IPS-18c (cell line): ENCODE data around the gene TRIM44.

ENCODE experiments used
- H3K4me3 ChIP-seq: 2 replicates; pipeline ENCODE4 v1.7.0; 2013; ENCODE audit warnings: low read depth, mild to moderate bottlenecking, low read length, moderate library complexity; ENCODE audit not compliant: insufficient read depth
- H3K9me3 ChIP-seq: one replicate; pipeline ENCODE4 v1.6.1; 2013; ENCODE audit warnings: mild to moderate bottlenecking, low read length, moderate library complexity; ENCODE audit not compliant: control insufficient read depth, insufficient read depth

The TRIM44 gene

DNA sequence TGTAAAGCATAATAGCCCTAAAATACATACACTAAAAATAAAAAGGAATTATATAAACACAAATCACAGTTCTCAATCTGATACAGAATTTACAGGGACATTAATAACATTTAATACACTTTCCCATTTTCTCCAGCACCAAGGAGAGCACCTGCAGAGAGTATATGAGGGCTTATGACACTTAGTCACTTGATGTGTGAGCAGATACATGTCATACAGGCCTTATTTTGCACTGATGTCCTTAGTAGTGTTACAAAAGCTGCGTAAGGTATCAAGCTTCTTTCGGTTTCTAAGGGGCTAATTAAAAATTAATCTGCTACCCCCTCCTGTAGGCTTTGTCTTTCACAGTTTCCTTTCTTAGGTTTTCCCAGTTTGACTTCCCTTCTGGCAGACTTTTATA lies 61.3 kb downstream of the TRIM44 start:
- Histone ChIP-seq H3K4me3 (no peak overlapping the region), H3K9me3 (no peaks in the 10 kb centered on the region)

DNA sequence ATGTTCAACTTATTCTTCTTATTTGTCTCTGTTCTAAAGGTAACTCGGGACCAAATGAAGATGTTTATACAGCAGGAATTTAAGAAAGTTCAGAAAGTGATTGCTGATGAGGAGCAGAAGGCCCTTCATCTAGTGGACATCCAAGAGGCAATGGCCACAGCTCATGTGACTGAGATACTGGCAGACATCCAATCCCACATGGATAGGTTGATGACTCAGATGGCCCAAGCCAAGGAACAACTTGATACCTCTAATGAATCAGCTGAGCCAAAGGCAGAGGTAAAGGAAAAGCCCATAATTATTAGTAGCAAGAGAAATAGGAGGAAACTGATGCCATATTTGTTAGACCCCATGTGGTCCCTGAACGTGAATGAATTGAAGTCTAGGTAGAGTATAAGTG lies 63.3 kb downstream of the TRIM44 start:
- Histone ChIP-seq H3K4me3 (no peak overlapping the region), H3K9me3 (no peaks in the 10 kb centered on the region)

DNA sequence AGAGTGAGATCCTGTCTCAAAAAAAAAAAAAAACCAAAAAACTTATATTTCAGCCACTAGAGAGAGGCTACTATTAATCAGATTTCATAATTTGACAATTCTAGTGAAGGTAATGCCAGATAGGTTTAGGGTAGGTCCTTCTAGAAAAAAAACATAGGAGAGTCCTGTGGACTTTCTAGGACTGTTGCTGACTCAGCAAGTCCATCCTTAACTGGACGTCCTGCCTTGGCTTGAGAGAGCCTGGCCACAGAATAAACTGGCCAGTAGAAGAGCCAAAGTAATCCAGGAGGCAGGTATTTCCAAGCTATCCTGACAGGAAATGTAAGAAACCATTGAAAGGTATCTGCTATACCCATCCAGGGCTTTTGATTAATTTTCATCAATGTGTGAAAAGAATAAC lies 64.6 kb downstream of the TRIM44 start:
- no peak overlapping the region for H3K4me3 ChIP-seq
- H3K9me3 ChIP-seq: no peaks in the 10 kb centered on the region

DNA sequence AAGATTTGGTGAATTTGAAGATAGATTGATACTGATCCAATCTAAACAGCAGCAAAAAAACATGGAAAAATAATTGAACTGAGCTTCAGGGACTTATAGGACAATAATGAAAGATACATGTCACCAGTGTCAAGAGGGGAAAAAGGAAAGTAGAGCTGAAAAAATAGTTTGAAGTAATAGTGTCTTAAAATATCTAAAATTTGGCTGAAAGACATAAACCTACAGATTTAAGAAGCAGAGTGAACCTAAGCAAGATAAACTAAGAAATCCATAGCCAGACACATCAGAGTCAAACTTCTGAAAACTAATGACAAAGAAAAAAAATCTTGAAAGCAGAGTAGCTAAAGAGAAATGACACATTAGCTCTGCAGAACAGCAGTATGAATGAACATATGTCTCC lies 67.7 kb downstream of the TRIM44 start:
- H3K4me3 ChIP-seq: no peak overlapping the region
- H3K9me3 ChIP-seq: no peaks in the 10 kb centered on the region

DNA sequence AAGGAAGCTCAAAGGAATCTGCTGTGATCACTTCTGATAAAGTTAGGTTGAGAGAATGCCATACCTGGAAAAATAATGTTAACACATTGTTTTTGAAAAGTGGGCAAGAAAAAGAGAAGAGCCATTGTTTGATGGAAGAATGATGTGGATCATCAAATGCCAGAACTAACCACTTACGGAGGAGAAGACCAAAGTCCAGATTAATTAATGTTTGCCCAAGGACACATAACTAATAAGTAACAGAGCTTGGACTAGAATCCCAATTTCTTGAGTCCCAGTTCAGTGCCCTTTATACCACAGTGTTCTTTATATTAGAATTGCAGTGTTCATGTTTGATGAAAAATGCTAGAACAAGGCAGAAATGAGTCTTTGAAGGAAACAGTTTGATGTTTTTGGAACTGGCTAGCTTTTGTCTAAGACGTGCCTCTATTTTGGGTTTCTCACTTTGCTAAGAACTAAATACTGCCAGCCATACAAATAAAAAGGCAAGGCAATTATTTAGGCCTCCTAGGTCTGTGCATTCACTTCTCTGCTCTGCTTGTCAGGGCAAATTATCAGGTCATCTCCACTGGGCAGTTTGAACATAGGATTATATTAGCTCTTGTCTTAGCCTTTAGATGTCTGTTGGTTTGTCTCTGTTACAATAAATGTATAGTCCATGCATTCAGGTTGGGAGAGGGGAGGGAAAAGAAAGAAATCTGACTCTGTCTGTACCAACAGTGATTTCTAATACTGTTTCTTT lies 72.3 kb downstream of the TRIM44 start:
- no peak overlapping the region for H3K4me3 ChIP-seq
- H3K9me3 ChIP-seq: no peaks in the 10 kb centered on the region

DNA sequence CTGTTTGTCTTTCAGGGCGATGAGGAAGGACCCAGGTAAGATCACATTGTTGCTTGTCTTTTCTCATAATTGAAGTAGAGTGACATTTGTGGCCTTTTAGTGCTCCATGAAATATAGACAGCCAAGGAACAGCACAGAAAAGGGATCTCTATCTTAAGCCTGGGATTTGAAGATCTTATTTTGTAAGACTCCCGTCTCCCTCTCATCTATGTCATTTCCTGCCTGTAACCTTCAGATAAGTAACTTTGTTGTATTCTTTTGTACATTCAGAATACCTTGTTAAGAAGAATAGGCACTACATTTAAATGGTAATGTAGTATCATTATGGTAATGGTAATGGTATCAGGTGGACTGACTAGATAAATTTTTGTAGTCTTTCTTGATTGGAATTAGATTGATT lies 72.8 kb downstream of the TRIM44 start:
- H3K4me3 ChIP-seq: no peak overlapping the region
- H3K9me3 ChIP-seq: no peaks in the 10 kb centered on the region

DNA sequence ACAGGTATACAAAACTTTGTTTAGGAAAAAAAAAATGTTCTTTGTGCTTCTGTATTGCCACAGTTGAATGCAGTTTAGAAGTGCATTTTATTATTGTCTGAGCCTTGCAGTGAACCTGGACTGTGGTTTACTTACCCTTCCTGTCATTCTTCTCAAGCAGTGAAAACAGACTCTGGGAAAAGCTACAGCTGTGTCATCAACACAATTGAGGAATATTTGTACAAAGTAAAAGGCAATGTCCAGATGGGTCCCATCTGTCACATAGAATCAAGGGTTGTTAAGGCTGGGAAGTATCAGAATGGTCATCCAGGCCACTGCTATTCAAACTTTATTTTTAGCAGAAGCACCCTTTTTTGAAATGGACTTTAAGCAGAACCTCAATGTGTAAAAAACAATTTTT lies 73.3 kb downstream of the TRIM44 start:
- Histone ChIP-seq H3K9me3 (no peaks in the 10 kb centered on the region), H3K4me3 (no peak overlapping the region)

DNA sequence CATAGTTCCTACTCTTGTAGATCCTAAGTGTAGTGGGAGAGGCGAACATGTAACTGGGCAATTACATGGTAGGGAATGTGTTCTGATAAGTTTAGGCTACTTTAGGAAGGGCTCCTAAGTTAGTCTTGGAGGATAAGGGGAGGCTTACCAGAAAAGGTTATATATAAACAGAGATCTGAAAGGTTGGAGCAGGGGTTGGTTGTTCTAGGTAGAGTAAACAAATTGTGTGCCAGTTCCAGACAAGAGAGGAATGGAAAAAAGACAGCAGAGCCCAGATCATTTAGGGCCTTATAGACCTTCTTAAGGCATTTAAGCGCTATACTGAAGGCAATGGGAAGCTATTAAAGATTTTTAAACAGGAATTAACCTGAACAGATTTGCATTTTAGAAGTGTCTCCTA lies 74.4 kb downstream of the TRIM44 start:
- Histone ChIP-seq H3K9me3 (no peaks in the 10 kb centered on the region), H3K4me3 (no peak overlapping the region)

DNA sequence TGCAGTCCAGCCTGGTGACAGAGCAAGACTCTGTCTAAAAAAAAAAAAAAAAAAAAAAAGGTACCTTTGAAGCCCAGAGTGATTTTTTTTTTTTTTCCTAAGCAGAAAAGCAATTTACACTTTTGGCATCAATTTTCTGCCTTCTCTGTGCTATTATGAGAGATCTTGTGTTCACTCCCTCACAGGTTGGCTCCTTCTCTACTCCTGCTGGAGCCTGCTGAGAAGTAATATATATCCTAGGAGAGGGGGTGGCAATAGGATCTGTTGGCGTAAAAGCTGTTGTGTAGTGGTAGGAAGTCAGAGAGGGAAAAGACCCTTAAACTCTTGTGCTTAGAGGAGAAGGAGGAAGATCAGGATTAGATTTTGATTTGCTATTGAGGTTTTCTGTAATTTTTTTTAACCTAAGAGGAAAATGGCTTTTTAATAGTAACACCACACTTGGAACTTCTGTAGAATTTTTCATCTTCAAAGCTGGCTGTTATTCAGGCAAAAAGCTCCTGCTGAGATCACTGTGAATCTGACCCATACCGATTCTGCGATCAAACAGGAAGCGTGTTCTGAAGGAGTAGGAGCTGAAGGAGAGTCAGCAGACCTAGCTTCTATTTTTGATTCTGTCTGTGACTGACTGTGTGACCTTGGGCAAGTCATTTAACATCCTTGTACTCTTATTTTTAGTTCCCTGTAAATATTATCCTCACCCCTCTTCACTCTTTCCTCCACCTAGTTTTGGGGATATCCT lies 77.7 kb downstream of the TRIM44 start:
- no peak overlapping the region for H3K4me3 ChIP-seq
- no peaks in the 10 kb centered on the region for H3K9me3 ChIP-seq

DNA sequence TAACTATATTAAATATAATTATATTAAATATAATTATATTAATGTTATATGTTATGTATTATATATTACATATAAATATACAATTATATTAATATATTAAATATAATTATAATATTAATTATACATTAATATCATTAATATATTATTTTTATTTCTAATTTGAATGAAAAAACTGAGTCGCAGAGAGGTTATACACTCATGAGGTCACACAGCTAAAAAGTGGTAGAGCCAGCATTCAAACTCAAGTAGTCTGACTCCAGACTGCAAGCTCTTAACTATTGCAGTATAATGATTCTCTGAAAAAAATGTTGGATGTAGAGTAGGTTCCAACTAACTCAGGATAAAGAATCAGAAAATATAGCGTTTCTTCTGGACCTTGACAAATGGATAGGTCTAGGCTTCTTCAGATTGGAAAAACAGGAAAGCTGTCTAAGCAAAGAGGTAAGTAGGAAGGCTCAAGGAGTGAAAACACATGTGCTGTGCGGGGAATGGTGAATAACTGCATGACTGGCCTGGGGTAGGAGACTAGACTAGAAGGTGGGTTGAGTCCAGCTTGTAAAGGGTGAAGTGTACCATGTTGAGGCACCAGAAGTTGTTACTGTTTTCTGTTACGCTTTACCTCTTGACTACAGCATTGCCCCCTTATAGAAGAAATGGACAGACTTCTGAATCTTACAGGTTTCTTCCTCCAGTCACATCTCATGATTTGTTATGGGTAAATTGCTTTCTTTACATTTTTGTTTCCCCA lies 80.3 kb downstream of the TRIM44 start:
- Histone ChIP-seq H3K4me3 (no peak overlapping the region), H3K9me3 (no peaks in the 10 kb centered on the region)

DNA sequence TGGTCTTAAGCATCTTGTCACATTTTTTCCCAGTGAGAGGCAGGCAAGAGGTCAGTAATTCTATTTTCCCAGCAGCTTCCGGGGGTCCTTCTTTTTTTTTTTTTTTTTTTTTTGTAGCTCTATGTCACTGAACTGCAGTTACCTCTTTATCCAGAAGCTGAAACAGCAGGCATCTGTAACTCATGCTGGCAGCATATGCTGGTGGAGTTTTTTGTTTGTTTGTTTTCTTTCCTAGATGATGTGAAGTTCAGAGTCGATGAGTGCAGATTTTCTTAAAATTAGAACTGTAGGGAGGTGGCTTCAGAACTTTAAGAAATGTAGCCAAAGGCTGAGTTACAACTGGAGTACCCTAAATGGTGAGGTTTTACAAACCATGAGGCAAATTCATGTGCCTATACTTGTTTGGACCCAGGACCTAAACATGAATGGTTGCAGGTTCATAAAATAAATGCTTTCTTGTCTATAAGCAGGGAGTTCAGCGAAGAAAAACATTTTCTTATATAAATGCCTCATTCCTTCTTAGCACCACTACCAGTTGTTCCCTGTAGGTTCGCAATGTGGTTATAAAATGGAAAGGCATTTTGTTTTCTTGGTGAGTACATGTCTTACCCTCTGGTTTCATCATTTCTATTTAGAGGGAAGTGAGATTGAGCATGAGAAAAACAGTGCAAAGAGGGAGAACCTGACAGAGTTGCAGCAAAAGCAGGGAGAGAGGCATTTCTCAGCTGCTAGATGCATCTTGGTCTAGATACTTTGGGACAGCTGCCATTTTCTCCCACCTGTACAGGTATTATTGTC lies 84.0 kb downstream of the TRIM44 start:
- Histone ChIP-seq H3K9me3 (no peaks in the 10 kb centered on the region), H3K4me3 (no peak overlapping the region)

DNA sequence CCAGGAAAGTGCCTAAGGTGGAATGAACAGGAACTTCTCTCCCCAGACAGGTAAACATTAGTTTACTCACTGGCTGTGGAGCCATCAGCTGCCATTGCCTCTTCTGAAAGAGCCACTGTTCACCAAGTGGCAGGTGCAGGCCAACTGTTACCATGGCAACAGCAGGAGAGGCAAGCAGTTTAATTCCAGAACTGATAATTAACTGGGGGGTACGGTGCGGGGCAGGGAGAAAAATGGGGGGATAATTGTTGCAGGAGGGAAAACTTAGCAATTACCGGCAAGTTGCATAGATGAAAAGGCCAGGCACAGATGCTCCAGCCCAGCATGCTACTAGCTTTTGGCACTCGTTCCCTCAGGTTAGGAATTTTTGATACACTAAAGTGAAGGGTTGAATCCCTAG lies 85.1 kb downstream of the TRIM44 start:
- no peak overlapping the region for H3K4me3 ChIP-seq
- H3K9me3 ChIP-seq: no peaks in the 10 kb centered on the region

DNA sequence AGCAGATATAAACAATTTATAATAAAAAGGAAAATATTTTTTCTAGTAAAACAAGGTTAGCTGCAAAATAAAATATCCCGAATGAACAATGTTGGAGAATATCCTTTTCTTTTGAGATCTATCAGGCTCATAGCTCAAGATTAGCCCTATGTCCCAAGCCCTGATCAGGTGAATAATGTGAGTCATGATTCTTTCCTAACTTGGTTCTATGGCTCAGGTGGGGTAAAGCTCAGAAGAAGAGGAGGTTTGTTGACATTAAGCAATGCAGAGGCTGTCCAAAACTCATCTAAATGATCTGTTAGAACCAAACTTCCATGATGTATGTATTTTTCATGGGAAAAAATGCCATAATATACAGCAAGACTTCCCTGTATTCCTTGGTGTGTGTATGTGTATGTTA lies 86.1 kb downstream of the TRIM44 start:
- no peak overlapping the region for H3K4me3 ChIP-seq
- no peaks in the 10 kb centered on the region for H3K9me3 ChIP-seq

DNA sequence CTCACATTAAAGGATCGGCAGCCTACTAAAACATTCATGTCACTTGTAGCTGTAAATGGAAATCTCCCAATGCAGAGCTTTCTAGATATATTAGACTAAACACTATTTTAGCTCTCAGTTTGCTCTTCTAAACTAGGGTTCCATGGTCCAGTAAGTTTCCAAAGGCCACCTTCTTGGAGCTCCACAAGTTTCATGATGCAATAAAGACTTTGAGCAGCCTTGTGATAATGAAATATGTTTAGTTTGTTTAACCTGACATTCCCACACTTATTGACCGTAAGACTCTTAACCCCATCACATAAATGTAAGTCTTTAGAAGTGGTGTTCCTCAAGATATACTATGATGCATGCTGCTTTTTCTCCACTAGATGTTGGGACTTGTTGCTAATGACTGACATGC lies 87.7 kb downstream of the TRIM44 start:
- no peaks in the 10 kb centered on the region for H3K9me3 ChIP-seq
- H3K4me3 ChIP-seq: no peak overlapping the region

DNA sequence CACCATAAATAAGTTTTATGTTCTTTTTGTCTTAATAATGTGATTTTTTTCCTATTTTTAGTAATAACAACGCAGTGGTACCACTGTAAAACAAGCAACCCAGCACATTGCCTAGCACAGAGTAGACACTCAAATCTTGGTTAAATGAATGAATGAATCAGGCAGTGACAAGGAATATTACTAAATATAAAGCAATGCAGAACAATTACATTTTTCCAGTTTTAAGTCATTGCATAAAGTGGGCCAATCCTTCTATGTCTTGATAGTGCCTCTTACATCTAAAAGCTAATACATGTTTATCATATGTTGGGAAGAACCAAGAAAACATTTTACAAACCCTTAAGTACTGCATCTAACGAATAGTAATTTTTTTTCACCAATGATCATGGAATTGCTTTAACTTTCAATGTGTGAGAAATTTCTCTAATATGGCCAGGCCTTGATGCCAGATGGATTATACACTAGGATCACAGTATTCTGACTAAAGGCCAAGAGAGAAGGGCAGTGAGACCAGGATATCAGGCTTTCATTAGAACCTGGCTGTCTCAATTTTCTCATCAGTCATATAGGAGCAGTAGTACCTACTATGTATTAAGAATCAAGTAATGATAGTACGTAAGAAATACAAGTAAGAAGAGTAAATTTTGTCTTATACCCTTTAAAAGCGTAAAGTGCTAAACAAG lies 88.5 kb downstream of the TRIM44 start:
- H3K9me3 ChIP-seq: no peaks in the 10 kb centered on the region
- H3K4me3 ChIP-seq: no peak overlapping the region

DNA sequence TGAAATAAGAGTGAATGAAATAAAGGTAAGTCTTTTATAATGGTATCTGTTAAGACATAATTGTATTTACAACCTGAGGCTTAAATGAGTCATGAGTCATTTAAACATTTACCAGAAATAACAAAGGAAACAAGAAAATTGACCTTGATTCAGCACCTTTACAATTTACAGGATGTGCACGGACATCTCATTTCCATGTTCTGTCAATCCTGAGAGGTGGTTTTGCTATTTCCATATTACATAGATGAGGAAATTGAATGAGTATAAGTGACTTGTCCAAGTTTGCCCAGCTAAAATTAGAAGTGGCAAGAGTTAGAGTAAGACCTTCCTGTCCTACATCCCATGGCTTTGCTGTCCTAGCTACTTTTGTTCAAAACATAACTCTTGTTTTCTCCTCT lies 89.1 kb downstream of the TRIM44 start:
- Histone ChIP-seq H3K4me3 (no peak overlapping the region), H3K9me3 (no peaks in the 10 kb centered on the region)

DNA sequence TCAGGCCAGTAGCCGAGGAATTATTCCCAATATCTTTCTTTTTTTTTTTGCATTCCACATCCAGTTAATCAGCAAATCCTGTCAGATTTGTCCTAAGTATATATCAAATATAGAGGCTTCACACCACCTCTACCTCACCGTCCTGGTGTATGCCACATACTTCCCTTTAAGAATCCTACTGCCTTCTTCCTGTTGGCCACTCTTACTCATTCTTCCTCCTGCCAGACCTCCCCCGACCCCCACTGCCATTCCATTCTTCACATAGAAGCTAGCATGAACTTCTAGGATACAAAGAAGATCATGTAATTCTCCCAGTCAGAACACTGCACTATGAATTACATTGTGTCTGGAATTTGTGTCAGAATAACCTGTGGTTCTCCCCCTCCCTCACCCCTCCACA lies 89.5 kb downstream of the TRIM44 start:
- no peaks in the 10 kb centered on the region for H3K9me3 ChIP-seq
- H3K4me3 ChIP-seq: no peak overlapping the region
